Measurements from ENCODE around the gene GGNBP2.
"Not testable (repeated sequence)": the region's sequence is repeated elsewhere in the genome, so short reads cannot be mapped to it uniquely, and the experiment has no call there.

Gene GGNBP2

GRCh38 chr17:36602924-36603384 lies 58.2 kb downstream of the GGNBP2 start:
- DNase-seq: peak; percentile 61

- not testable (repeated sequence) for DNase-seq
Observed at GRCh38 chr17:36605028-36605427, 60.3 kb downstream of the GGNBP2 start.

- DNase-seq: no peak
Observed at GRCh38 chr17:36608280-36608679, 63.6 kb downstream of the GGNBP2 start.

GRCh38 chr17:36608794-36609497 lies 64.2 kb downstream of the GGNBP2 start:
- no peak for DNase-seq

GRCh38 chr17:36609498-36609862 lies 64.8 kb downstream of the GGNBP2 start:
- no peak for DNase-seq

- no peak for DNase-seq
Observed at GRCh38 chr17:36610474-36610873, 65.8 kb downstream of the GGNBP2 start.

GRCh38 chr17:36611345-36612072 lies 66.8 kb downstream of the GGNBP2 start:
- no peak for DNase-seq

GRCh38 chr17:36612323-36612722 lies 67.6 kb downstream of the GGNBP2 start:
- DNase-seq: no peak

- no peak for DNase-seq
Observed at GRCh38 chr17:36613155-36613554, 68.4 kb downstream of the GGNBP2 start.

GRCh38 chr17:36614081-36614480 lies 69.4 kb downstream of the GGNBP2 start:
- DNase-seq: no peak

GRCh38 chr17:36614933-36615332 lies 70.2 kb downstream of the GGNBP2 start:
- no peak for DNase-seq

- DNase-seq: no peak
Observed at GRCh38 chr17:36616061-36617029, 71.6 kb downstream of the GGNBP2 start.

GRCh38 chr17:36617773-36618172 lies 73.1 kb downstream of the GGNBP2 start:
- DNase-seq: no peak

- no peak for DNase-seq
Observed at GRCh38 chr17:36623281-36623680, 78.6 kb downstream of the GGNBP2 start.

- no peak for DNase-seq
Observed at GRCh38 chr17:36625188-36625587, 80.5 kb downstream of the GGNBP2 start.

GRCh38 chr17:36627101-36627500 lies 82.4 kb downstream of the GGNBP2 start:
- peak; percentile 58 for DNase-seq

- no peak for DNase-seq
Observed at GRCh38 chr17:36628576-36628975, 83.9 kb downstream of the GGNBP2 start.

- DNase-seq: peak; percentile 48
Observed at GRCh38 chr17:36629252-36629847, 84.6 kb downstream of the GGNBP2 start.

GRCh38 chr17:36629970-36630502 lies 85.3 kb downstream of the GGNBP2 start:
- no peak for DNase-seq

GRCh38 chr17:36631022-36631421 lies 86.3 kb downstream of the GGNBP2 start:
- DNase-seq: no peak

- DNase-seq: no peak
Observed at GRCh38 chr17:36632916-36633771, 88.4 kb downstream of the GGNBP2 start.

Measured in DMS79 treated with DMSO at 0.1 percent for 48 hours (cell line).